ENCODE measurements around the gene ARHGEF10L.

Gene ARHGEF10L

DNA sequence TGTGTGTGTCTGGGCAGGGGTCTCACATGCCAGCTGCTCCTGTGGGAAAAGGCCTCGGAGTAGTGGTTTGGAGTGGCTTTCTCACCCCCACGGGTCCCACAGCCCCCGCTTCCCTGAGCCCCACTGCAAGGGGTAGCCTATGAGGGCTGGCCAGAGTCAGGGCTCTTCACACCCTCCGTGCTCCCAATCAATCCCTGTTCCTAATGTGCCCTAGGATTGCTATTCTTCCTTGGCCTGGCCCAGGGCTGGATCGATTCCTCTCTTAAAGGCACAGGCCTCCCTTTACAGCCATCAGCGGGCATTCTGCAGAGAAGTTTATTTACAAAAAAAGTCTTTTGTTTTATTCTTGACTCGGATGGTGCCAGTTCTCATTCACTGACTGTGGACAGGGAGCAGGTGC, 196.3 kb downstream of the ARHGEF10L start:
- no peak for DNase-seq (ENCODE audit: low spot score)
- no peak overlapping the region for H3K4me3 ChIP-seq
- no peak overlapping the region for H3K27ac ChIP-seq
- no peak for TF ChIP-seq CTCF (IDR thresholded peaks at IDR 0.05)

- no peak for DNase-seq (ENCODE audit: low spot score)
- no peak overlapping the region for H3K4me3 ChIP-seq
- TF ChIP-seq CTCF (IDR thresholded peaks at IDR 0.05), result no peak
- H3K27ac ChIP-seq, result no peak overlapping the region
Observed at GRCh38 chr1:17736625-17737024, 197.1 kb downstream of the ARHGEF10L start.

GRCh38 chr1:17739050-17739449, 199.6 kb downstream of the ARHGEF10L start:
- TF ChIP-seq CTCF (IDR thresholded peaks at IDR 0.05), result no peak
- H3K27ac ChIP-seq, result no peak overlapping the region
- H3K4me3 ChIP-seq, result no peak overlapping the region
- DNase-seq (ENCODE audit: low spot score), result no peak

DNA sequence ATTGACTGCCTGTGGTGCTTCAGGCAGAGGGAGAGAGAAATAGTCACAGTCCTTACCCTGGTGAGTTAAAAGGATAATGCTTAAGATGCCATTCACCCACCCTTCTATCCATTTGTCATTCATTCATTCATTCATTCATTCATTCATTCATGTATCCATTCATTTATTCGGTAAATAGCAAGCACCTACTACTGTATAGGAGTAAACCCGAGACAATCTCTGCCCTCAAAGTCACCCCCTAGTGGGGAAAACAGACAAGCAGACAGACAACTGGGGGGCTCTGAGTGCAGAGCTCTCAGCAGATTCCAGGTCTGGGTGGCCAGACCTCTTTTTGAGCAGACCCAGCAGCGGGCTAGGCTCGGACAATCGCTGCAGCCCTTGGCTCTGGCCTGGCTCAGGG, 201.6 kb downstream of the ARHGEF10L start:
- no peak for DNase-seq (ENCODE audit: low spot score)

GRCh38 chr1:17742583-17742982, 203.1 kb downstream of the ARHGEF10L start:
- Histone ChIP-seq H3K4me3 (no peak overlapping the region), H3K27ac (no peak overlapping the region)
- no peak for TF ChIP-seq CTCF (IDR thresholded peaks at IDR 0.05)
- no peak for DNase-seq (ENCODE audit: low spot score)

More for the DNA sequence above, 201.6 kb downstream of the ARHGEF10L start:
- Histone ChIP-seq H3K27ac (no peak overlapping the region), H3K4me3 (no peak overlapping the region)
- TF ChIP-seq CTCF (IDR thresholded peaks at IDR 0.05), result no peak

DNA sequence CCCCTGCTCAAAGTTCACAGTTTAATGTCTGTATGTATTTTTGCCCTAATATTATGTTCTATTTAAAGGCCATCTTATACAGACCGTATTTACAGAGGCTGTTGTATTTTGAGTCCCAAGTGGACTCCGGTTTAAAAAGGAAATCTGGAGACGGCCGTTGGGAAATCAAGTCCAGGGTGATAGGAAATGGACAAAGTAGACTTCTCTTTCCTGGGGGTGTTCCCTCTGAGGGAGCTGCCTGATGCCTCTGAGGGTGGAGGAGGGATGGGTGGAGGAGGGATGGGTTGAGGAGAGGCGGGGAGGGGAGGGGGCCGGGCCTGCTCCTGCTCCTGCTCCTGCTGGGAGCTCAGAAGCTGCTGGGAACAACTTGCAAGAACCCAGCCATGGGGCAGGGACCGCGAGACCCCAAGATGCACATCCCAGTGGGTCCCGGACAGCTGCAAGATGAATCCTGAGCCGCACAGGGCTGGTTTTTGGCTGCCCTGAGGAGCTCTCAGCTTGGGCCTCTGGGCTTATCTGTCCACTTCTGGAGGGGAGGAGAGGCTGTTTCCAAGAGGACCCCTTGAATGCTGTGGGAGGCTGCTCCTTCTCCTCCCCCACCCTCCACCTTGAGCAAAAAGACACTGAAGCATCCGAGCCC, 203.6 kb downstream of the ARHGEF10L start:
- H3K27ac ChIP-seq, result no peak overlapping the region
- DNase-seq (ENCODE audit: low spot score), result no peak
- no peak overlapping the region for H3K4me3 ChIP-seq
- no peak for TF ChIP-seq CTCF (IDR thresholded peaks at IDR 0.05)

GRCh38 chr1:17743925-17744324, 204.4 kb downstream of the ARHGEF10L start:
- Histone ChIP-seq H3K4me3 (no peak overlapping the region), H3K27ac (no peak overlapping the region)
- DNase-seq (ENCODE audit: low spot score), result no peak
- TF ChIP-seq CTCF (IDR thresholded peaks at IDR 0.05), result no peak

Measured in coronary artery (tissue), 2 donors.